Panc1 (cell line): ENCODE data around the gene DHX32.
"Not testable (repeated sequence)": the region's sequence is repeated elsewhere in the genome, so short reads cannot be mapped to it uniquely, and the experiment has no call there.

Experiments
- CTCF ChIP-seq: fragments of 450-650 bp; IDR thresholded peaks from 2 replicates; pipeline ENCODE4 v1.5.1; 2017; ENCODE audit warnings: mild to moderate bottlenecking
- POLR2AphosphoS5 ChIP-seq: IDR thresholded peaks from 2 replicates; pipeline ENCODE4 v1.6.1; 2012; ENCODE audit warnings: mild to moderate bottlenecking, low read depth, low read length, moderate library complexity
- REST ChIP-seq, 2 experiments: IDR thresholded peaks; 2 replicates each; pipeline ENCODE4 v1.6.1; 2011 to 2012; ENCODE audit warnings: low read depth in 2 of 2, control low read depth in 1 of 2, low read length in 1 of 2, mild to moderate bottlenecking in 1 of 2, moderate library complexity in 1 of 2; ENCODE audit not compliant: insufficient read depth in 1 of 2
- SIN3A ChIP-seq: IDR thresholded peaks from 2 replicates; pipeline ENCODE4 v1.6.1; 2012; ENCODE audit warnings: low read depth, mild to moderate bottlenecking, low read length, moderate library complexity, borderline replicate concordance; ENCODE audit not compliant: insufficient read depth

GRCh38 chr10:125921643-125922306 lies 40.7 kb upstream of the DHX32 start:
- TF ChIP-seq CTCF; REST (IDR thresholded peaks at IDR 0.05; ENCODE audit: insufficient read depth in 1 of 2, low read depth in 2 of 2, low read length in 1 of 2); SIN3A; POLR2AphosphoS5: not testable (repeated sequence)
